ENCODE results near the gene STEEP1.
"Not testable (repeated sequence)": the region's sequence is repeated elsewhere in the genome, so short reads cannot be mapped to it uniquely, and the experiment has no call there.

STEEP1 gene

GRCh38 chrX:119493851-119494495 lies 71.2 kb downstream of the STEEP1 start:
- not testable (repeated sequence) for FAIRE-seq

DNA sequence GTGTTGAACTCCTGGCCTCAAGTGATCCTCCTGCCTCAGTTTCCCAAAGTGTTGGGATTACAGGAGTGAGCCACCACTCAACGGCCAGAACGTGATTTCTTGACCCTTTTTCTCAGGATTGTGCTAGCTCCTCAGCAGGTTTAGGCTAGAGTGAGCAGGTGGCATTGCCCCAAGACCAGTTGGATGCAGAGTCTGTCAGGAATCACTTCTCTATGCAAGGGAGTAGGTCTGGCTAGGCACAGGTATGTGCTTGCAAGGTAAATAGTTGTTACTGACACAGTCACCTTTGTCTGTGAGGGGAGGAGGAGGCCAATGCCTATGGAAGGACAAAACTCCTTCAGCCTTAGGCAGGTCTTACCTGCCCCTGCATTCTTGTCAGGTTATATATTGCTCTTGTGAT lies 72.7 kb downstream of the STEEP1 start:
- FAIRE-seq (no peak), DNase-seq (ENCODE audit: extremely low spot score, insufficient read length, low read depth) (no peak)

More at GRCh38 chrX:119493851-119494495, 71.2 kb downstream of the STEEP1 start:
- DNase-seq (ENCODE audit: extremely low spot score, insufficient read length, low read depth), result not testable (repeated sequence)

- no peak for DNase-seq (ENCODE audit: extremely low spot score, insufficient read length, low read depth)
- FAIRE-seq, result no peak
Measured at GRCh38 chrX:119489212-119490074, 75.8 kb downstream of the STEEP1 start.

DNA sequence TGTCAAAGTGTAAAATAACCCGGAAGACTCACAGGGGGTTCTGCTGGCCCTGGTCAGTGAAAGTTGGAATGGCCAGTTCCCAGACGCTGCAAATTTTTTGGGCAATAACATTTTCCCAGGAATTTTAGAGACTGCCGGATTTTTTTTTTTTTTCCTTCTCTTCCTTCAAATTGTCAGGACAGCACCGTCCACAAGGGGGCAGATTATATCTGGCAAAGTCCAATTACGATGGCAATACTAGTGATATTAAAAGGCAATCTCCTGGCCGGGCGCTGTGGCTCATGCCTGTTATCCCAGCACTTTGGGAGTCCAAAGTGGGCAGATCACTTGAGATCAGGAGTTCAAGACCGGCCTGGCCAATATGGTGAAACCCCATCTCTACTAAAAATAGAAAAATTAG lies 76.5 kb downstream of the STEEP1 start:
- no peak for FAIRE-seq
- no peak for DNase-seq (ENCODE audit: extremely low spot score, insufficient read length, low read depth)
